Measurements from ENCODE around the gene PNP. TPM values are rescaled to one million over a fixed set of nuclear protein-coding genes. Genes with fewer than 3 reads are reported as not detected.

Gene PNP
- total RNA-seq, 1 donor from 2014 or later = 17.0 TPM

- no peaks in the 10 kb centered on the region for H3K9me3 Mint-ChIP-seq (ENCODE audit: unreplicated experiment)
- DNase-seq (ENCODE audit: extremely low spot score, unreplicated experiment) = no peak
- H3K27me3 Mint-ChIP-seq (ENCODE audit: unreplicated experiment) = peaks cover 50% of the 10 kb centered on the region
- no peak overlapping the region for H3K27ac Mint-ChIP-seq (ENCODE audit: unreplicated experiment)
- H3K36me3 Mint-ChIP-seq (ENCODE audit: unreplicated experiment) = no peaks in the 10 kb centered on the region
- H3K4me1 Mint-ChIP-seq (ENCODE audit: unreplicated experiment) = peaks cover 4% of the 10 kb centered on the region
- no peak overlapping the region for H3K4me3 Mint-ChIP-seq (ENCODE audit: unreplicated experiment)
- no peak for TF ChIP-seq CTCF (IDR thresholded peaks at IDR 0.05)
Measured at GRCh38 chr14:20485900-20486299, 16.7 kb downstream of the PNP start.

- no peak for DNase-seq (ENCODE audit: extremely low spot score, unreplicated experiment)
- no peaks in the 10 kb centered on the region for H3K9me3 Mint-ChIP-seq (ENCODE audit: unreplicated experiment)
Measured at GRCh38 chr14:20486684-20487395, 17.6 kb downstream of the PNP start.

GRCh38 chr14:20487396-20487725 is 18.2 kb downstream of the PNP start:
- no peaks in the 10 kb centered on the region for H3K36me3 Mint-ChIP-seq (ENCODE audit: unreplicated experiment)
- H3K27ac Mint-ChIP-seq (ENCODE audit: unreplicated experiment) = no peak overlapping the region
- DNase-seq (ENCODE audit: extremely low spot score, unreplicated experiment) = no peak
- no peak for TF ChIP-seq CTCF (IDR thresholded peaks at IDR 0.05)
- H3K4me1 Mint-ChIP-seq (ENCODE audit: unreplicated experiment) = peaks cover 4% of the 10 kb centered on the region
- no peak overlapping the region for H3K4me3 Mint-ChIP-seq (ENCODE audit: unreplicated experiment)
- peaks cover 50% of the 10 kb centered on the region for H3K27me3 Mint-ChIP-seq (ENCODE audit: unreplicated experiment)
- H3K9me3 Mint-ChIP-seq (ENCODE audit: unreplicated experiment) = no peaks in the 10 kb centered on the region

More at GRCh38 chr14:20486684-20487395, 17.6 kb downstream of the PNP start:
- Mint-ChIP-seq H3K27me3 (ENCODE audit: unreplicated experiment) (peaks cover 55% of the 10 kb centered on the region), H3K4me3 (ENCODE audit: unreplicated experiment) (no peak overlapping the region), H3K36me3 (ENCODE audit: unreplicated experiment) (no peaks in the 10 kb centered on the region), H3K4me1 (ENCODE audit: unreplicated experiment) (peaks cover 4% of the 10 kb centered on the region), H3K27ac (ENCODE audit: unreplicated experiment) (no peak overlapping the region)
- no peak for TF ChIP-seq CTCF (IDR thresholded peaks at IDR 0.05)

GRCh38 chr14:20489093-20489994 is 20.1 kb downstream of the PNP start:
- DNase-seq (ENCODE audit: extremely low spot score, unreplicated experiment) = no peak
- Mint-ChIP-seq H3K27ac (ENCODE audit: unreplicated experiment) (no peak overlapping the region), H3K9me3 (ENCODE audit: unreplicated experiment) (no peaks in the 10 kb centered on the region), H3K4me1 (ENCODE audit: unreplicated experiment) (peaks cover 4% of the 10 kb centered on the region), H3K4me3 (ENCODE audit: unreplicated experiment) (no peak overlapping the region), H3K36me3 (ENCODE audit: unreplicated experiment) (no peaks in the 10 kb centered on the region), H3K27me3 (ENCODE audit: unreplicated experiment) (peaks cover 42% of the 10 kb centered on the region)
- TF ChIP-seq CTCF (IDR thresholded peaks at IDR 0.05) = no peak

- H3K36me3 Mint-ChIP-seq (ENCODE audit: unreplicated experiment) = no peaks in the 10 kb centered on the region
- no peak for DNase-seq (ENCODE audit: extremely low spot score, unreplicated experiment)
- peaks cover 4% of the 10 kb centered on the region for H3K4me1 Mint-ChIP-seq (ENCODE audit: unreplicated experiment)
- H3K4me3 Mint-ChIP-seq (ENCODE audit: unreplicated experiment) = no peak overlapping the region
- H3K27ac Mint-ChIP-seq (ENCODE audit: unreplicated experiment) = no peak overlapping the region
- H3K27me3 Mint-ChIP-seq (ENCODE audit: unreplicated experiment) = peaks cover 44% of the 10 kb centered on the region
- TF ChIP-seq CTCF (IDR thresholded peaks at IDR 0.05) = no peak
- H3K9me3 Mint-ChIP-seq (ENCODE audit: unreplicated experiment) = no peaks in the 10 kb centered on the region
Measured at GRCh38 chr14:20490563-20490962, 21.4 kb downstream of the PNP start.

All from osteocyte (in vitro differentiated cells).